ENCODE results near the gene DLL3. TPM values are rescaled to one million over a fixed set of nuclear protein-coding genes. Genes with fewer than 3 reads are reported as not detected.

The DLL3 gene
- total and polyA plus RNA-seq, 2 experiments from 2014 or later, result 9.8 to 15.6 TPM

DNA sequence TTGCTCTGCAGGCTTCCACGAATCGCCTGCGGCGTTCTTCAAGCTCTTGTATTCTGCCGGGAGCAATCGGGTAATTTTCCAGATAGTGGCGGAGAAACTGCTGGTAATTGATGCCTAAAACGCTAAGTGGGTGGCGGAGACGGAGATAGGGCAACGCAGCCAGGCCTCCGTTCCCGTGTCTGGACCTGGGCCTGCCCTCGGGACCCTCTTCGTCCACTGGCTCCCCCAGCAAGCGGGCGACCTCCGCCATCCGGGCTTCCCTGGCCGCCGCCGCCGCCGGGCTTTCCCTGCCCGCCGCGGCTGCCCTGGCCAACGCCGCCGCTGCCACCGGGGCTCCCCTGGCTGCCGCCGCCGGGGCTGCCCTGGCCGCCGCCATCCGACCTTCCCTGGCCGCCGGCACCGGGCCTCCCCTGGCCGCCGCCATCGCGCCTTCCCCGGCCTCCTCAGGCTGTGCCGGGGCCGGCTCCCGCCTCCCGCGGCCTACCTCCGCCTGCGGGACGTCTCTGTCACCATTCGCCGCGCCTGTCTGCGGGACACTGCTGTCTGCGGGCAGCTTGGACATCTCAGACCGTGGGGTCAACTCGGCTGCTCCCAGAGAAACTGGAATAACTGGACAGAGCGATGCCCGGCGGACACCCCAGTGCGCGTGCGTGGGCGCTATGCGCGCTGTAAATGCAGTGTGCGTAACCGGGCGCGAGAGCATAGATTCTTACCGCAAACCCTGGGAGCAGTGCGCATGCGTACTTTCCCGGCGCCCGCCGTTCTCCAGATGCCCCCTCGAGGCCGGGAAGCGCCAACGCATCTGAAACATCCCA is 41.0 kb downstream of the DLL3 start, which contains the start of gene EID2:
EID2 (minus strand) TSS at position 644 of the 815 bp plus-strand sequence; CDS start at position 562, 82 bp downstream.
- Histone ChIP-seq H3K36me3 (ENCODE audit: insufficient read depth) (no peaks in the 10 kb centered on the region), H3K4me2 (peak within 1 kb of the TSS; percentile 76), H2AFZ (no peak within 1 kb of the TSS; the same call in 1 of the 2 replicates), H3K27me3 (ENCODE audit: insufficient read depth) (no peaks in the 10 kb centered on the region), H3K27ac (ENCODE audit: low read depth) (no peak within 1 kb of the TSS), H3F3A (replicated peaks; ENCODE audit: low read depth) (no peaks in the 10 kb centered on the region), H3K4me1 (ENCODE audit: insufficient read depth) (peaks cover 7% of the 10 kb centered on the region), H3K4me3 (peak within 1 kb of the TSS; percentile 69), H3K79me2 (replicated peaks; ENCODE audit: insufficient read depth) (peaks cover 8% of the 10 kb centered on the region), H3K9me2 (ENCODE audit: insufficient read depth) (no peaks in the 10 kb centered on the region), H4K20me1 (replicated peaks; ENCODE audit: insufficient read depth) (no peaks in the 10 kb centered on the region; the same call in 1 of the 2 replicates)
- Mint-ChIP-seq H3K4me1 (peaks cover 27% of the 10 kb centered on the region), H3K4me3 (peak within 1 kb of the TSS; percentile 97), H3K27me3 (ENCODE audit: insufficient read depth, low read depth, poor library complexity) (peaks cover 14% of the 10 kb centered on the region), H3K36me3 (ENCODE audit: low read depth) (peaks cover 6% of the 10 kb centered on the region; the same call in 1 of the 3 replicates), H3K27ac (peak within 1 kb of the TSS; percentile 90), H3K9me3 (no peaks in the 10 kb centered on the region)
- peak; percentile 87 for ATAC-seq
- peak; percentile 93 for DNase-seq (ENCODE audit: low spot score)
- TF ChIP-seq, protein P1, sequence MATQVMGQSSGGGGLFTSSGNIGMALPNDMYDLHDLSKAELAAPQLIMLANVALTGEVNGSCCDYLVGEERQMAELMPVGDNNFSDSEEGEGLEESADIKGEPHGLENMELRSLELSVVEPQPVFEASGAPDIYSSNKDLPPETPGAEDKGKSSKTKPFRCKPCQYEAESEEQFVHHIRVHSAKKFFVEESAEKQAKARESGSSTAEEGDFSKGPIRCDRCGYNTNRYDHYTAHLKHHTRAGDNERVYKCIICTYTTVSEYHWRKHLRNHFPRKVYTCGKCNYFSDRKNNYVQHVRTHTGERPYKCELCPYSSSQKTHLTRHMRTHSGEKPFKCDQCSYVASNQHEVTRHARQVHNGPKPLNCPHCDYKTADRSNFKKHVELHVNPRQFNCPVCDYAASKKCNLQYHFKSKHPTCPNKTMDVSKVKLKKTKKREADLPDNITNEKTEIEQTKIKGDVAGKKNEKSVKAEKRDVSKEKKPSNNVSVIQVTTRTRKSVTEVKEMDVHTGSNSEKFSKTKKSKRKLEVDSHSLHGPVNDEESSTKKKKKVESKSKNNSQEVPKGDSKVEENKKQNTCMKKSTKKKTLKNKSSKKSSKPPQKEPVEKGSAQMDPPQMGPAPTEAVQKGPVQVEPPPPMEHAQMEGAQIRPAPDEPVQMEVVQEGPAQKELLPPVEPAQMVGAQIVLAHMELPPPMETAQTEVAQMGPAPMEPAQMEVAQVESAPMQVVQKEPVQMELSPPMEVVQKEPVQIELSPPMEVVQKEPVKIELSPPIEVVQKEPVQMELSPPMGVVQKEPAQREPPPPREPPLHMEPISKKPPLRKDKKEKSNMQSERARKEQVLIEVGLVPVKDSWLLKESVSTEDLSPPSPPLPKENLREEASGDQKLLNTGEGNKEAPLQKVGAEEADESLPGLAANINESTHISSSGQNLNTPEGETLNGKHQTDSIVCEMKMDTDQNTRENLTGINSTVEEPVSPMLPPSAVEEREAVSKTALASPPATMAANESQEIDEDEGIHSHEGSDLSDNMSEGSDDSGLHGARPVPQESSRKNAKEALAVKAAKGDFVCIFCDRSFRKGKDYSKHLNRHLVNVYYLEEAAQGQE (IDR thresholded peaks at IDR 0.05; ENCODE audit: unreplicated experiment), result no peak
- peak; percentile 88 for TF ChIP-seq POLR2AphosphoS5 (IDR thresholded peaks at IDR 0.05; ENCODE audit: low read depth)
- TF ChIP-seq ZNF462 (CRISPR knock-in tag; IDR thresholded peaks at IDR 0.05), result no peak
- TF ChIP-seq CREB1 (CRISPR knock-in tag; IDR thresholded peaks at IDR 0.05; ENCODE audit: low read depth), result 0 out of 2 replicates have a peak, but pooled peaks have one; percentile 37
- TF ChIP-seq CTCF (conservative IDR thresholded peaks at IDR 0.05; ENCODE audit: low read depth in 2 of 2), result peak; percentile 62 to 80
